ENCODE data around the gene WASF3. TPM values are rescaled to one million over a fixed set of nuclear protein-coding genes. Genes with fewer than 3 reads are reported as not detected.

Gene WASF3
- total RNA-seq, 1 experiment from 2014 or later = not detected

DNA sequence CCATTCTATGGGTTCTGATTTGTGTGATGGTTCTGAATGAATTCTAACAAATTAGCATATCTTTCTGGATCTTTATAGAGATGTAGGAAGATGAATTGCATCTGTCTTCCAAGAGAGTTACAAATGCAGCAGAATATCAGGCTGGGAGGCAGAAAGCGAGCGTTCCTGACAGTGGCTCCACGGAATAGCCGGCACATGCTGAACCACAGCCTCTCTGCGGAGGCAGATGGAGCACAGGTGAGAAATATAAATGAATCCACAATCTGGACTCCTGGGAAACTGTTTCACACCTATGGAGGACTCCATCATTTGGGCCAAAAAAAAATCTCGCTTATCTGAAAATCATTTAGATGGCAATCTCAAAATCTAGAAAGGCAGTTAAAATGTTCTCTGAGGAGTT lies 34.5 kb upstream of the WASF3 start:
- H3K79me2 ChIP-seq (ENCODE audit: low read length) = no peaks in the 10 kb centered on the region
- H3K4me1 ChIP-seq (ENCODE audit: low read length) = no peaks in the 10 kb centered on the region
- no peaks in the 10 kb centered on the region for H3K9me3 ChIP-seq (ENCODE audit: low read length)
- H4K20me1 ChIP-seq (ENCODE audit: insufficient read depth, low read depth, low read length) = no peaks in the 10 kb centered on the region
- no peak overlapping the region for H2AFZ ChIP-seq (ENCODE audit: low read length)
- no peak for DNase-seq
- no peaks in the 10 kb centered on the region for H3K36me3 ChIP-seq (ENCODE audit: insufficient read depth, low read length)
- H3K27ac ChIP-seq (ENCODE audit: low read length) = no peak overlapping the region
- no peak overlapping the region for H3K4me2 ChIP-seq (ENCODE audit: low read depth, low read length, poor library complexity, severe bottlenecking)
- no peak overlapping the region for H3K9ac ChIP-seq (ENCODE audit: low read length)
- H3K4me3 ChIP-seq (ENCODE audit: low read length) = no peak overlapping the region
- H3K27me3 ChIP-seq (ENCODE audit: low read length) = no peaks in the 10 kb centered on the region
- H3K9me2 ChIP-seq (replicated peaks; ENCODE audit: insufficient read depth, low read length) = no peaks in the 10 kb centered on the region

DNA sequence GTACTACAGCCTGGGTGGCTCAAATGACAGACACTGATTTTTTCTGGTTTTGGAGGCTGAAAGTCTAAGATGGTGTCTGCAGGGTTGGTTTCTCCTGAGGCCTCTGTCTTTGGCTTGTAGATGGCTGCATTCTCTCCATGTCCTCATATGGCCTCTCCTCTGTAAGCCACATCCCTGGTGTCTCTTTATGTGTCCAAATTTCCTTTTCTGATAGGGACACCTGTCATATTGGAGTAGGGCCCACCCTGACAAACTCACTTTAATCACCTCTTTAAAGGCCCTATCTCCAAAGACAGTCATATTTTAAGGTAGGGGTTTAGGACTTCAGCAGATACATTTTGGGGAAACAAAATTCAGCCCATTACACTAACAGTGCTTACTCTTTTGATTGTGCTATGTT lies 32.0 kb upstream of the WASF3 start:
- Histone ChIP-seq H3K36me3 (ENCODE audit: insufficient read depth, low read length) (no peaks in the 10 kb centered on the region), H3K9ac (ENCODE audit: low read length) (no peak overlapping the region), H3K9me3 (ENCODE audit: low read length) (no peaks in the 10 kb centered on the region), H3K79me2 (ENCODE audit: low read length) (no peaks in the 10 kb centered on the region), H3K4me2 (ENCODE audit: low read depth, low read length, poor library complexity, severe bottlenecking) (no peak overlapping the region), H4K20me1 (ENCODE audit: insufficient read depth, low read depth, low read length) (no peaks in the 10 kb centered on the region), H3K27ac (ENCODE audit: low read length) (no peak overlapping the region), H3K9me2 (replicated peaks; ENCODE audit: insufficient read depth, low read length) (no peaks in the 10 kb centered on the region), H2AFZ (ENCODE audit: low read length) (no peak overlapping the region), H3K4me1 (ENCODE audit: low read length) (no peaks in the 10 kb centered on the region), H3K4me3 (ENCODE audit: low read length) (no peak overlapping the region), H3K27me3 (ENCODE audit: low read length) (no peaks in the 10 kb centered on the region)
- no peak for DNase-seq

DNA sequence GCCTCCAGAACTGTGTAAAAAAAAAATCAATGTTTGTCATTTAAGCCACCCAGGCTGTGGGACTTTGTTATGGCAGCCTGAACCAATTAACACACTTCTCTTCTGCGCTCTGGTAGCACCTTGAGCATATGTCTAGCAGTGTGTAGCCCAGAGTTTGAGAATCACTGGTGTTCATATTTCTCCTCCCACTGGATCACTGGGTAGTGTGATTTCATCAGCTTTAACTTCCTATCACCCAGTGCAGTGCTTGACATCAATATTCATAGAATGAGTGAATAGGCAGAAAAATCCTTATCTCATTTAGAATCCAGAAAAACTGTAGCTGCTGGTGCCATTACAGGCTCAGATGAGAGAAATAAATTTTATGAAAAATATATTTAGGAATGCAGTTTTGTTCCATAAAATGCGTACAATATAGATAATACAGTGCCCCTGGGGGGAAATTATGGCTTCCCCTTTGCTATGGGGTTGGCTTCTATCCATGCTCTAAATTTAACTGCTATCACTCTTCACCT lies 30.7 kb upstream of the WASF3 start:
- no peaks in the 10 kb centered on the region for H3K9me3 ChIP-seq (ENCODE audit: low read length)
- no peaks in the 10 kb centered on the region for H3K9me2 ChIP-seq (replicated peaks; ENCODE audit: insufficient read depth, low read length)
- no peaks in the 10 kb centered on the region for H4K20me1 ChIP-seq (ENCODE audit: insufficient read depth, low read depth, low read length)
- H3K4me2 ChIP-seq (ENCODE audit: low read depth, low read length, poor library complexity, severe bottlenecking) = no peak overlapping the region
- DNase-seq = no peak
- no peak overlapping the region for H3K4me3 ChIP-seq (ENCODE audit: low read length)
- no peak overlapping the region for H3K9ac ChIP-seq (ENCODE audit: low read length)
- H2AFZ ChIP-seq (ENCODE audit: low read length) = no peak overlapping the region
- H3K36me3 ChIP-seq (ENCODE audit: insufficient read depth, low read length) = no peaks in the 10 kb centered on the region
- H3K27ac ChIP-seq (ENCODE audit: low read length) = no peak overlapping the region
- H3K27me3 ChIP-seq (ENCODE audit: low read length) = no peaks in the 10 kb centered on the region
- no peaks in the 10 kb centered on the region for H3K4me1 ChIP-seq (ENCODE audit: low read length)
- no peaks in the 10 kb centered on the region for H3K79me2 ChIP-seq (ENCODE audit: low read length)

DNA sequence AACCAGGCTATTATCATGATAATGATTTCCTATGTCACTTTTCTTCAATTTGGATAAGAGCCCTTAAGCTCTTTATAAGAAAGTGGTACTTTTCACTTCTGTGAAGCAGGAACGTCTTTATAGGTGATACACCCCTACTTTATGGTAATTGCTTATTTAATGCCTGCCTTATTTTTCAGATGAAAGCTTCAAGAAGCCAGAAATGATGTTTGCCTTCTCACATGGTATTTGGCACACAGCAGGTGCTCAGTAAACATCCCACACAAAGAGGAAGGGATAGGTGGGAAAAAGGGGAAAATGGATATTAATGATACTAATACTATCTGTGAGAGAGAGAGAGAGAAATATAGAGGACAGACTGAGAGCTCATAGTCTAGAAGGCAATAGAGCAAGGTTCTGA lies 29.0 kb upstream of the WASF3 start:
- no peak for DNase-seq
- Histone ChIP-seq H3K27me3 (ENCODE audit: low read length) (no peaks in the 10 kb centered on the region), H3K79me2 (ENCODE audit: low read length) (no peaks in the 10 kb centered on the region), H3K9ac (ENCODE audit: low read length) (no peak overlapping the region), H3K9me3 (ENCODE audit: low read length) (no peaks in the 10 kb centered on the region), H3K9me2 (replicated peaks; ENCODE audit: insufficient read depth, low read length) (no peaks in the 10 kb centered on the region), H3K4me1 (ENCODE audit: low read length) (no peaks in the 10 kb centered on the region), H2AFZ (ENCODE audit: low read length) (no peak overlapping the region), H3K27ac (ENCODE audit: low read length) (no peak overlapping the region), H4K20me1 (ENCODE audit: insufficient read depth, low read depth, low read length) (no peaks in the 10 kb centered on the region), H3K4me3 (ENCODE audit: low read length) (no peak overlapping the region), H3K4me2 (ENCODE audit: low read depth, low read length, poor library complexity, severe bottlenecking) (no peak overlapping the region), H3K36me3 (ENCODE audit: insufficient read depth, low read length) (no peaks in the 10 kb centered on the region)

DNA sequence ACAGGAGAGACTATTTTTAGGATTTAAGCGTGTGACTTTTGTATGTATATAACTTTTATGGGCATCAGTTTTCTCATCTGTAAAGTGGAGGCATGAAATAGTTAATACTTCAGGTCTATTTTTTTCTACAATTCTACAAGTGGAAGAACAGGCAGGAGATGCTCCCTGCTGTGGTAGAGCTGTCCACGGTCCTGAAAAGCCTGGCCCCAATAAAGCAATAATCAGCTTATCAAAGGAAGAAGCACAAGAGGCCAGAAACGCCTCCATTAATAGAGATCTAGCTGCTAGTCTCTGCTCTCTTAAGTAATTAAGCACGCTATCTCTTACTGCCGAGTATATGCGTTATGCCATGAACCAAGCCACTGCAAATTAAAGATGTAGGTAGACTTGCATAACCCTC lies 28.0 kb upstream of the WASF3 start:
- Histone ChIP-seq H3K9ac (ENCODE audit: low read length) (no peak overlapping the region), H3K4me1 (ENCODE audit: low read length) (no peaks in the 10 kb centered on the region), H3K36me3 (ENCODE audit: insufficient read depth, low read length) (no peaks in the 10 kb centered on the region), H3K9me3 (ENCODE audit: low read length) (no peaks in the 10 kb centered on the region), H3K9me2 (replicated peaks; ENCODE audit: insufficient read depth, low read length) (no peaks in the 10 kb centered on the region), H3K79me2 (ENCODE audit: low read length) (no peaks in the 10 kb centered on the region), H3K27ac (ENCODE audit: low read length) (no peak overlapping the region), H3K4me2 (ENCODE audit: low read depth, low read length, poor library complexity, severe bottlenecking) (no peak overlapping the region), H3K4me3 (ENCODE audit: low read length) (no peak overlapping the region), H2AFZ (ENCODE audit: low read length) (no peak overlapping the region), H4K20me1 (ENCODE audit: insufficient read depth, low read depth, low read length) (no peaks in the 10 kb centered on the region), H3K27me3 (ENCODE audit: low read length) (no peaks in the 10 kb centered on the region)
- peak; percentile 74 for DNase-seq

DNA sequence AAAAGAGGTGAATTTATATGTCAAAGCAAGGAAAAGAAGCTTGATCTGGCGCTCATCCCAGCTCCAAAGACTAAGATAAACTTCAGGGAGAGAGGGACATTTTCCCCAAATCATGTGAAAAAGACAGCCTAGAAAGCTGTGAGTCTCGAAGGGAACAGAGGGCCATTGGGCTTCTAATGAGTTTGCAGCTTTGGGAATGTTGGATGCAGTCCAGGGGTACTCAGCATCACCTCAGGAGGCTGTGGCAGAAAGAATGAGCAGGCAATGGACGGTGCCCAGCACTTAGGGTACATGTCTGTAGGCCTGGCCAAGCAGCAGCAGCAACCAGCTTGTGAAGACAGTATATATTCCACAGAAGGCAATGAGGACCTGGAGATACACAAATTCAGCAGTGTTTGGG lies 25.7 kb upstream of the WASF3 start:
- Histone ChIP-seq H2AFZ (ENCODE audit: low read length) (no peak overlapping the region), H3K36me3 (ENCODE audit: insufficient read depth, low read length) (no peaks in the 10 kb centered on the region), H3K27ac (ENCODE audit: low read length) (no peak overlapping the region), H3K4me1 (ENCODE audit: low read length) (no peaks in the 10 kb centered on the region), H3K4me2 (ENCODE audit: low read depth, low read length, poor library complexity, severe bottlenecking) (no peak overlapping the region), H3K4me3 (ENCODE audit: low read length) (no peak overlapping the region), H3K9me3 (ENCODE audit: low read length) (no peaks in the 10 kb centered on the region), H3K9me2 (replicated peaks; ENCODE audit: insufficient read depth, low read length) (no peaks in the 10 kb centered on the region), H4K20me1 (ENCODE audit: insufficient read depth, low read depth, low read length) (no peaks in the 10 kb centered on the region), H3K27me3 (ENCODE audit: low read length) (no peaks in the 10 kb centered on the region), H3K79me2 (ENCODE audit: low read length) (no peaks in the 10 kb centered on the region), H3K9ac (ENCODE audit: low read length) (no peak overlapping the region)
- no peak for DNase-seq

DNA sequence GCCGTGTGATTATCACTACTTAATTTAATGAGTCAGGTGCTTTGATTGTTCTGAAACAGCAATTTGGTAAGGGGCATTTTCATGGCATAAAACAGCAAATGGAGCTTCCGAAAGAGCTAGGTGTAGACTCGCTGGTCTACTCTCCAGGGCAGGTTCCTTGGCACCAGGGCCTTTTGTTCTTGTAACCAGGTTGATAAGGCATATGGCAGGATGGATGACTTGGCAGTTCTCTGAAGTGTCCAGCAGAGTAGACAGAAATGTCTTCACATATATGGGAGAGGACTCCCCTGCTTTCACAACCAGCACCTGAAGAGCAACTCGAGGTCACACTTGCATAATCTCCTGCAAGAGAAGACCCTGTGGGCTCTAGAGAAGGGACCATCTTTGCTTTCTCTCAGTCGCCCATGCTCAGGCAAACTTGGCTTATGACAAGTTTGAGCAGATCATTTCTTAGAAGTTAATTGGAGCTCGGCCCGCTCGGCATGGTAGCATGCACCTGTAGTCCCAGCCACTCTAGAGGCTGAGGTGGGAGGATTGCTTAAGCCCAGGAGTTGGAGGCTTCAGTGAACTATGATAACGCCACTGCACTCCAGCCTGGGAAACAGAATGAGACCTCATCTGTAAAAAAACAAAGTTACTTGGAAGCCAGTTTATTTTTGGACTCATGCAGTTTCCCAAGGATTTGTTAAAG lies 23.3 kb upstream of the WASF3 start:
- no peak overlapping the region for H3K27ac ChIP-seq (ENCODE audit: low read length)
- no peaks in the 10 kb centered on the region for H3K27me3 ChIP-seq (ENCODE audit: low read length)
- no peaks in the 10 kb centered on the region for H3K9me2 ChIP-seq (replicated peaks; ENCODE audit: insufficient read depth, low read length)
- H3K9me3 ChIP-seq (ENCODE audit: low read length) = no peaks in the 10 kb centered on the region
- no peak overlapping the region for H3K4me3 ChIP-seq (ENCODE audit: low read length)
- no peaks in the 10 kb centered on the region for H3K79me2 ChIP-seq (ENCODE audit: low read length)
- H3K4me1 ChIP-seq (ENCODE audit: low read length) = no peaks in the 10 kb centered on the region
- H2AFZ ChIP-seq (ENCODE audit: low read length) = no peak overlapping the region
- H3K9ac ChIP-seq (ENCODE audit: low read length) = no peak overlapping the region
- no peak for DNase-seq
- H3K4me2 ChIP-seq (ENCODE audit: low read depth, low read length, poor library complexity, severe bottlenecking) = no peak overlapping the region
- no peaks in the 10 kb centered on the region for H3K36me3 ChIP-seq (ENCODE audit: insufficient read depth, low read length)
- H4K20me1 ChIP-seq (ENCODE audit: insufficient read depth, low read depth, low read length) = no peaks in the 10 kb centered on the region

DNA sequence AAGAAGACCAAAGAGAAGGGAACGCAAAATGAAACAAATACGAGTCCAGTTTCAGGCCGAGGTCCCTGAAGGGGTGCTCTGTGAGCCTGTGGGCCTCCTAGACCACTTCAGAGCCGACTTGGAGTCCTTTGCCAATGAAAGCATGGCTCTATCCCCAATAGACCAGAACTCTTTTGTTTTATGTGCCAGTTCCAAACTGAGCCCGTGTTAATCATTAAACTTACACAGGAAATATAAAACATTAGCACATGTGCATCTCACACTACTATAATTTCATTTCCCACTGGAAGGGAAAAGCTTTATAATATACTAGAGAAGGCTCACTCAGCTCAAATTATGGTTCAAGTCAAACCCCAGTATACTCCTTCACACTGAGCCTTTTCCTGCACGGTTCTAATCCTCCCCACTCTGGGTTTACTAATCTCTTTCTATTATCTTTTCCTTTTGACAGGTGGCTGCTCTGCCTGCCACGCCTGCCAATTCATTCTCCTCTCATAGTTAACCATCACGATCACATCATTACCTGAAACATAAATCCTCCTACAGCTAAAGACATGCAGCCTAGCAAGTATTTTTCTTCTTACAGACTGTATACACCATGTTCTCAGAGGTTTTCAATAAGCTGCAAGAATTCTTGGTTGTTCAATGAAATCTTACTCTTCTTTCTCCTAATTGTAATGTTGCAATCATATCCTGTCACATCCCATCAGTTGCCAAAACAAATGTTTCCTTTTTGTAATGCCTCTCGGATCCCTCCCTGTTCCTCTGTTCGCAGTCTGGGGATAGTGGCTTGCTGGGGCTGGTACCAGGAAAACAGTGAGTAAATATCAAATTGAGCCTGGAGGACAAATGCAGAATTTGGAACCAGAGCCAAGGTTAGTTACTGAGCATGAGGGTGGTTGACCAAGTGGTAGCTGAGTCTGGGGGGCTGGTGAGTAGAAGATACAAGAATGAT lies 18.8 kb upstream of the WASF3 start:
- Histone ChIP-seq H3K4me1 (ENCODE audit: low read length) (no peaks in the 10 kb centered on the region), H3K9me3 (ENCODE audit: low read length) (no peaks in the 10 kb centered on the region), H3K4me2 (ENCODE audit: low read depth, low read length, poor library complexity, severe bottlenecking) (no peak overlapping the region), H3K4me3 (ENCODE audit: low read length) (no peak overlapping the region), H3K27ac (ENCODE audit: low read length) (no peak overlapping the region), H3K9me2 (replicated peaks; ENCODE audit: insufficient read depth, low read length) (no peaks in the 10 kb centered on the region), H4K20me1 (ENCODE audit: insufficient read depth, low read depth, low read length) (no peaks in the 10 kb centered on the region), H3K27me3 (ENCODE audit: low read length) (no peaks in the 10 kb centered on the region), H3K79me2 (ENCODE audit: low read length) (no peaks in the 10 kb centered on the region), H3K36me3 (ENCODE audit: insufficient read depth, low read length) (no peaks in the 10 kb centered on the region), H2AFZ (ENCODE audit: low read length) (no peak overlapping the region), H3K9ac (ENCODE audit: low read length) (no peak overlapping the region)
- no peak for DNase-seq

Measured in Karpas-422 (cell line).